Effector memory CD4-positive, alpha-beta T cell (primary cell): Measurements from ENCODE around the gene HAO1.

Experiments used
- DNase-seq, 3 donors: peaks; one replicate each; pipeline ENCODE4 v3.0.0-alpha.2; 2020
- H3K27ac ChIP-seq: 2 replicates; pipeline ENCODE4 v1.7.0; 2013; ENCODE audit warnings: mild to moderate bottlenecking, low read length, moderate library complexity; ENCODE audit not compliant: insufficient read depth, poor library complexity, severe bottlenecking
- H3K27me3 ChIP-seq: replicated peaks from 2 replicates; pipeline ENCODE4 v1.7.0; 2013; ENCODE audit warnings: mild to moderate bottlenecking, low read length; ENCODE audit not compliant: insufficient read depth, control insufficient read depth, poor library complexity, severe bottlenecking
- H3K36me3 ChIP-seq: 2 replicates; pipeline ENCODE4 v1.7.0; 2013; ENCODE audit warnings: mild to moderate bottlenecking, low read length, moderate library complexity; ENCODE audit not compliant: control insufficient read depth, insufficient read depth
- H3K4me1 ChIP-seq: 2 replicates; pipeline ENCODE4 v1.7.0; 2013; ENCODE audit warnings: low read length, mild to moderate bottlenecking; ENCODE audit not compliant: control insufficient read depth, insufficient read depth, poor library complexity, severe bottlenecking
- H3K4me3 ChIP-seq: 2 replicates; pipeline ENCODE4 v1.7.0; 2013; ENCODE audit warnings: low read length, low read depth, mild to moderate bottlenecking; ENCODE audit not compliant: insufficient read depth, poor library complexity, severe bottlenecking
- H3K9me3 ChIP-seq: 2 replicates; pipeline ENCODE4 v1.7.0; 2013; ENCODE audit warnings: mild to moderate bottlenecking, low read length, moderate library complexity; ENCODE audit not compliant: control insufficient read depth

HAO1 gene

GRCh38 chr20:7879883-7880282 is 60.4 kb downstream of the HAO1 start:
- Histone ChIP-seq H3K9me3 (no peaks in the 10 kb centered on the region), H3K27ac (no peak overlapping the region), H3K4me3 (no peak overlapping the region), H3K27me3 (no peaks in the 10 kb centered on the region), H3K4me1 (no peaks in the 10 kb centered on the region), H3K36me3 (no peaks in the 10 kb centered on the region)
- DNase-seq = no peak

- Histone ChIP-seq H3K27me3 (no peaks in the 10 kb centered on the region), H3K4me1 (no peaks in the 10 kb centered on the region), H3K27ac (no peak overlapping the region), H3K9me3 (no peaks in the 10 kb centered on the region), H3K36me3 (no peaks in the 10 kb centered on the region), H3K4me3 (no peak overlapping the region)
- DNase-seq = no peak
Measured at GRCh38 chr20:7868108-7868507, 72.2 kb downstream of the HAO1 start.

- H3K9me3 ChIP-seq = no peaks in the 10 kb centered on the region
- no peaks in the 10 kb centered on the region for H3K4me1 ChIP-seq
- no peaks in the 10 kb centered on the region for H3K27me3 ChIP-seq
- no peaks in the 10 kb centered on the region for H3K36me3 ChIP-seq
- no peak for DNase-seq
- no peak overlapping the region for H3K4me3 ChIP-seq
- H3K27ac ChIP-seq = no peak overlapping the region
Measured at GRCh38 chr20:7866285-7866684, 74.0 kb downstream of the HAO1 start.

GRCh38 chr20:7859356-7859802 is 80.9 kb downstream of the HAO1 start:
- no peak overlapping the region for H3K4me3 ChIP-seq
- no peak for DNase-seq
- no peaks in the 10 kb centered on the region for H3K27me3 ChIP-seq
- H3K27ac ChIP-seq = no peak overlapping the region
- no peaks in the 10 kb centered on the region for H3K4me1 ChIP-seq
- H3K36me3 ChIP-seq = no peaks in the 10 kb centered on the region
- no peaks in the 10 kb centered on the region for H3K9me3 ChIP-seq

GRCh38 chr20:7858734-7859250 is 81.5 kb downstream of the HAO1 start:
- H3K27ac ChIP-seq = no peak overlapping the region
- H3K4me1 ChIP-seq = no peaks in the 10 kb centered on the region

GRCh38 chr20:7856756-7857155 is 83.5 kb downstream of the HAO1 start:
- Histone ChIP-seq H3K36me3 (no peaks in the 10 kb centered on the region), H3K27me3 (no peaks in the 10 kb centered on the region), H3K4me1 (no peaks in the 10 kb centered on the region), H3K27ac (no peak overlapping the region), H3K9me3 (no peaks in the 10 kb centered on the region), H3K4me3 (no peak overlapping the region)
- no peak for DNase-seq

More at GRCh38 chr20:7858734-7859250, 81.5 kb downstream of the HAO1 start:
- H3K36me3 ChIP-seq = no peaks in the 10 kb centered on the region
- no peak overlapping the region for H3K4me3 ChIP-seq
- DNase-seq = no peak
- no peaks in the 10 kb centered on the region for H3K27me3 ChIP-seq
- H3K9me3 ChIP-seq = no peaks in the 10 kb centered on the region

GRCh38 chr20:7855545-7855944 is 84.7 kb downstream of the HAO1 start:
- no peak for DNase-seq
- H3K9me3 ChIP-seq = no peaks in the 10 kb centered on the region
- H3K4me3 ChIP-seq = no peak overlapping the region
- no peaks in the 10 kb centered on the region for H3K36me3 ChIP-seq
- no peaks in the 10 kb centered on the region for H3K27me3 ChIP-seq
- no peak overlapping the region for H3K27ac ChIP-seq
- no peaks in the 10 kb centered on the region for H3K4me1 ChIP-seq

- DNase-seq = no peak
- H3K4me1 ChIP-seq = no peaks in the 10 kb centered on the region
- no peaks in the 10 kb centered on the region for H3K36me3 ChIP-seq
- H3K9me3 ChIP-seq = no peaks in the 10 kb centered on the region
- no peak overlapping the region for H3K27ac ChIP-seq
- H3K4me3 ChIP-seq = no peak overlapping the region
- no peaks in the 10 kb centered on the region for H3K27me3 ChIP-seq
Measured at GRCh38 chr20:7853493-7853892, 86.8 kb downstream of the HAO1 start.

- no peaks in the 10 kb centered on the region for H3K36me3 ChIP-seq
- DNase-seq = no peak
- H3K9me3 ChIP-seq = no peaks in the 10 kb centered on the region
- H3K27ac ChIP-seq = no peak overlapping the region
- no peak overlapping the region for H3K4me3 ChIP-seq
- H3K27me3 ChIP-seq = no peaks in the 10 kb centered on the region
- H3K4me1 ChIP-seq = no peaks in the 10 kb centered on the region
Measured at GRCh38 chr20:7850775-7851490, 89.3 kb downstream of the HAO1 start.

- Histone ChIP-seq H3K9me3 (no peaks in the 10 kb centered on the region), H3K4me1 (no peaks in the 10 kb centered on the region), H3K4me3 (no peak overlapping the region), H3K27ac (no peak overlapping the region), H3K27me3 (no peaks in the 10 kb centered on the region), H3K36me3 (no peaks in the 10 kb centered on the region)
- no peak for DNase-seq
Measured at GRCh38 chr20:7849675-7850074, 90.6 kb downstream of the HAO1 start.
